NCI-H82 treated with DMSO at 0.1 percent for 48 hours (cell line): ENCODE data around the gene KRTAP12-2.

Source experiments
- DNase-seq: peaks from one replicate; lab custom pipeline; 2025; ENCODE audit not compliant: unreplicated experiment; lab: John Stamatoyannopoulos, UW

KRTAP12-2 gene, protein sequence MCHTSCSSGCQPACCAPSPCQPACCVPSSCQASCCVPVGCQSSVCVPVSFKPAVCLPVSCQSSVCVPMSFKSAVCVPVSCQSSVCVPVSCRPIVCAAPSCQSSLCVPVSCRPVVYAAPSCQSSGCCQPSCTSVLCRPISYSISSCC

DNA sequence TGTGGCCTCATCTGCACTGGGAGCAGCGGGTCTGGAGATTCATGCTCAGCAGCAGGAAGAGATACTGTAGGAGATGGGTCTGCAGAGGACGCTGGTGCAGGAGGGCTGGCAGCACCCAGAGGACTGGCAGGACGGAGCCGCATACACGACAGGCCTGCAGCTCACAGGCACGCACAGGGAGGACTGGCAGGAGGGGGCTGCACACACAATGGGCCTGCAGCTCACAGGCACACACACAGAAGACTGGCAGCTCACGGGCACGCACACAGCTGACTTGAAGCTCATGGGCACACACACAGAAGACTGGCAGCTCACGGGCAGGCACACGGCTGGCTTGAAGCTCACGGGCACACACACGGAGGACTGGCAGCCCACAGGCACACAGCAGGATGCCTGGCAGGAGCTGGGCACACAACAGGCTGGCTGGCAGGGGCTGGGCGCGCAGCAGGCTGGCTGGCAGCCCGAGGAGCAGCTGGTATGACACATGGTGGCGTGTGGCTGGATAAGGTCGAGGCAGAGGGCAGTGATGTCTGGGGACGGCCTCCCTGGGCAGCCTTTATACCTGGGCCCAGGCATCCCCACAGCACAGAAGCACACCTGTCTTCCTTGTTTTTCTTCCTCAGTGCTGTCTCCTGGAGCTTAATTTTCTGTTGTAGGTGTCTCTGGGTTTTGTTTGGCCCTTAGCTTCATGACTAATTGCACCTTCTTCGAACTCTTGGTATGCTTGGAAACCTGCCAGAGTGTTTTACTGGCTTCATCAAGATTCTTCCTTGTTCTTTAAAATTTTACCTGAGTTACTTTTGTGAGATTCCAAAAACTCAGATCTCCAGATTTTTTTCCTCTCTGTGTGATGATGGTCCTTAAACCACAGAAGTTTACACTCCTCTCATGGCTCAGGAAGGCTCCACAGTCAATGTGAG lies at the start of gene KRTAP12-2:
Gene KRTAP12-2, minus strand, starts transcription at position 527 of the 920 bp plus-strand sequence. Its CDS starts 41 bp downstream, at position 486.
- DNase-seq = no peak

DNA sequence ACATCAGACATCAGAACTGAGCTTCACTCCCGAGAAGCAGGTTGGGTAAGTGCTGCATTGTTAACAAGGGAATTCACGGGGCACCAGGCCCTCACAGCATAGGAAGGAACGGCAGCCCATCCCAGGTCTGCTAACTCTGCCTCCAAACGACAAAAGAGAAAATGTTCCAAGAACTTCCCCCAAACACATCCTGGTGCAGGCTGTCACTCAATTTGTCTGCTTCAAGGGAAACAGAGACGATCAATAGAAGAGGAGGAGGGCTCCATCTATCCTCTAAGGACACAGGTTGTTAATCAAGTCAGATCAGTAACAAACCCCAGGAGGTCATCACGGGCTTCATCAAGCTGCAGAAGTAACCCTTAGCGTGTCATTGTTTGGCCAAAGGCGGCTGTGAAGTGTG lies 48.2 kb upstream of the KRTAP12-2 start:
- no peak for DNase-seq

DNA sequence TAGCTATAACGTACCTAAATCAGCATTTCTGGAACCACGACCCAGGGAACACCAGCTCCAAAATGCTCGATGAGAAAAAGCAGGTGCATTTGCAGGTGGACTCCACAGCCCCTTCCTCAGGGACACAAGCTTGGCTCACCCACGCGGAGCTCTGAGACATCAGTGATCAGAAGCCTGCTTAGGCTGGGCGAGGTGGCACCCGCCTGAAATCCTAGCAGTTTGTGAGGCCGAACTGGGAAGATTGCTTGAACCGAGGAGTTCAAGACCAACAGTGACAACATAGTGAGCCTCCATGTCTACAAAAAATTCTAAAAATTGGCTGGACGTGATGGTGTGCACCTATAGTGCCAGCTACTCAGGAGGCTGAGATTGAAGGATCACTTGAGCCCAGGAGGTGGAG lies 47.1 kb upstream of the KRTAP12-2 start:
- DNase-seq = no peak

DNA sequence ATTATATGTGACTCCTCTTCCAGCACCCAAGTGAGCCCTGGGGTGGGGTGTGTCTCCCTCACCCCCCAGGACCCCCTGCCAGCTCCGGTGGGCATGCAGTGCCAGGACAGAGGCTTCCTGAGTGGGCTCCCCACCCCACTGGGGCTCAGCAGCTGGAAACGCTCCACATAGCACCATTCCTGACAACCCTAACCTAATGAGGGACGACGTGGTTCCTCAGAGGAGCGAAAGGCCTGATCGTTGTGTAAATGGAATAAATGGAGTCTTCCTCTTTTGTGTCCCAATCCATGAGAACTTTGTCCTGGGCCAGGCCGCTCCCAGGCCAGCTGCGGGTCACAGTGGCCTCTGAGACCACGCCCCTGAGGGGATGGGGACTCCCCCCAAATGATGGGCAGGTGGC lies 46.4 kb upstream of the KRTAP12-2 start:
- no peak for DNase-seq

DNA sequence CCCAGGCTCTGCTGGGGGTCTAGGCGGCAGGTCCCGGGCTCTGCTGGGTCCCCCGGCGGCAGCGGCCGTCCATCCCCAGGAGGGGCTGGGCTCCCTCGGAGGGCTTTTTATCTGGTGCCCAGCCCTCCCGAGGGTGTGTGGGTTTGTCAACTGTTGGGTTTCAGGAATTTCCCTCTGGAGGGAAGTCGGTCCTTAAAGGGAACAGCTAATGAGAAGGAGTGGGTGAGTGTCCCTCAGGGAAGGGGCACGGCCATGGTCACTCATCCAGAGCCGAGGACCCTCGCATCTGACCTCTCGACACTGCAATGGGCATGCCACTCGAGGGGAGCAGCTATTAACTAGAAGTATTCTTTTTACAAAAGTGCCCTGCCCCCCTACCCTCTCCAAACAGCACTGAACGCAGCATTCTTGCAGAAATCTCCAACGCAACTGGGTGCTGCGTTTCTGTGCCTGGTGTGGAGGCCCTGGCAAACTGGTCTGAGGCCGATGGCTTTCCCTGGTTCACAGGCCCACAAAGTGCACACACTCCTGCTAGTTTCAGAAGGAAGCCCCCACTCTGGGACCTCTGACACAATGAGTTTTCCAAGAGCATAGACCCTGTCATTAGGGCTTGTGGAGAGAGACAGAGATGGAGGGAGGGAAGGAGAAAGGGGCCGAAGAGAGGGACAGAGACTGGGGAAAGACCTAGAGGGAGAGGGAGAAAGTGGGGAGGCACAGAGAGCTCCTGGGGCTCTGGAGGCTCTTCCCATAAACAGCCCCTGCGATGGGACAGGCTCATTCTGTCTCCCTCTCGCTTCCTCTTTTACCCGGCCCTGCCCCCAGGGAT lies 45.7 kb upstream of the KRTAP12-2 start:
- no peak for DNase-seq

DNA sequence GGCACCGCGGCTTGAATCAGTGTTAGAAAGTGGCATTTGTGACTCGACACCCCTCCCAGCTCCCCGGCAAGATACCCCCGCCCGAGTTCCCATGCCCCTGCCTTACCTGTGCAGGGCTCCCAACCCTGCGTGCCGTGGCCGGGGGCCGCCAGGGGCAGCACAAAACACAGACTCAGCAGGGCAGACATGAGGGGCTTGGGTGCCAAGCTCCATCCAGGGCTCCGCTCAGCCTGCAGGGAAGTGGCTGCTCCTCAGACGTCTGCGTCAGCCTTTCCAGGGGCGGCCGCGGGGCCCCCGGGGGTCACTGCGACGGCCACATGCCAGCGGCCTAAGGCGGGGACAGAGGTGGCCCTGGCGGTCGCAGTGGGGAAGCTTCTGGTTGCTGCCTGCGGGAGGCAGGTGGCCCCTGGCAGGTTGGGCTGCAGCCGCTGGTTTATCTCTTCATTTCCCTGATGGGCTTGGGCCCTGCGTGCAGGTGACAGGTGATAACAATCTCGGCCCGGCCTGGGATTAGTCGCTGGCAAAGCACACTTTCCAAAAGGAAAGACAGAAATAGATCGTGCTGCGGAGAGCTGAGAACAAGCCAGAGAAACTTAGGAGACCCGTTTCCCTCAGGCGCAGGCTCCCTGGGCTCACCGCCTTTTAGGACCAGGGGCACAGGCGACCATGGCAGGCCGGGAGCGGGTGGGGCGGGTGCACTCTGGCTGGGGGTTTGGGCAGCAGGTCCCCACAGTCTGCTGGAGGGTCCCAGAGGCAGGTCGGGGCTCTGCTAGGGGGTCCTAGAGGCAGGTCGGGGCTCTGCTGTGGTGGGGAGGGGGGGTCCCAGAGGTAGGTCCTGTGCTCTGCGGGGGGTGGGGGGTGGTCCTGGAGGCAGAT lies 44.8 kb upstream of the KRTAP12-2 start, which contains the start of gene TSPEAR:
Gene TSPEAR, minus strand, starts transcription at position 246 of the 876 bp plus-strand sequence. Its CDS starts 58 bp downstream, at position 188.
- DNase-seq = no peak

DNA sequence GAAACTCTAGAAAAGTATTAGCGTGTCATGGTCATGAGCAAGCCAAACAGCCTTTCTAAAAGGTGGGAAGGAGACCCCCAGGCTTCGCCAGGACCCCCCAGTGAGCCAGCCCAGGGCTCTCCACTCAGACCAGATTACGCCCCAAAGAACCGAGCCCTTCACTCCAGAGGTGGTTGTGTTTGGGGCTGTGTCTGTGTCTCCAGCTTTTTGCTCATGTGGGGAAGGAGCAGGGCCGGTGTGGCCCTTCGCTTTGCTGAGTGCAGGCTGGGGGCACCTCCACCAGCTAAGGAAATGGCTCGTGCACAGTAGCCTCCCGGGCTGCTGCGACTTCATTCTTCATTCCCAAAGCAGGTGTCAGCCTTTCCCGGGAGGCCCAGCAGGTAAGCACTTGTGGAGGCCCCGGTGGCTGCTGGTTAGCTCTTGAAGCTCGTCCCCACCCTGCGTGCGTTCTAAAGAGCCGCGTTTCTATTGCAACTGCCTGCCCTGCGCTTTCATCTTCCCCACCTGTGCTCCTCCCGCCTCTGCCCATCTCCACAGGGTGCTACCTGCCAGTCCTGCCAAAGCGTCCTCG lies 44.1 kb upstream of the KRTAP12-2 start:
- DNase-seq = no peak

DNA sequence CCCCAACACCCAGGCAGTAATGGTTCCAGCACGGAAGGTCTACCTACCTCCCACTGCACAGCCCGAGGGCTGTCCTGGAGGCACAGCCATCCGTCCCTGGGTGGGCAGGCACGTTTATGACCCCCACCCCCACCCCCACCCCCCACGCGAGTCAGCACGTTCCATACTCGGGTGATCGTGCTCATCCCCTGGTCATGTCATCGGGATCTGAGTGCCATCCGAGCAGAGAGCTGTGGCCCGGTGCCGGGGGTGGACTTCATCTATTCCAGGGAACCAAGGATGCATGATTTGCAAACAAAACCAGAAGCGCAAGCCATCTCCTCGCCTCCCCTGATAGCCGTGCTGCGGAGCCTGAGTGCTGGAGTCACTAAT lies 43.6 kb upstream of the KRTAP12-2 start:
- DNase-seq = no peak

DNA sequence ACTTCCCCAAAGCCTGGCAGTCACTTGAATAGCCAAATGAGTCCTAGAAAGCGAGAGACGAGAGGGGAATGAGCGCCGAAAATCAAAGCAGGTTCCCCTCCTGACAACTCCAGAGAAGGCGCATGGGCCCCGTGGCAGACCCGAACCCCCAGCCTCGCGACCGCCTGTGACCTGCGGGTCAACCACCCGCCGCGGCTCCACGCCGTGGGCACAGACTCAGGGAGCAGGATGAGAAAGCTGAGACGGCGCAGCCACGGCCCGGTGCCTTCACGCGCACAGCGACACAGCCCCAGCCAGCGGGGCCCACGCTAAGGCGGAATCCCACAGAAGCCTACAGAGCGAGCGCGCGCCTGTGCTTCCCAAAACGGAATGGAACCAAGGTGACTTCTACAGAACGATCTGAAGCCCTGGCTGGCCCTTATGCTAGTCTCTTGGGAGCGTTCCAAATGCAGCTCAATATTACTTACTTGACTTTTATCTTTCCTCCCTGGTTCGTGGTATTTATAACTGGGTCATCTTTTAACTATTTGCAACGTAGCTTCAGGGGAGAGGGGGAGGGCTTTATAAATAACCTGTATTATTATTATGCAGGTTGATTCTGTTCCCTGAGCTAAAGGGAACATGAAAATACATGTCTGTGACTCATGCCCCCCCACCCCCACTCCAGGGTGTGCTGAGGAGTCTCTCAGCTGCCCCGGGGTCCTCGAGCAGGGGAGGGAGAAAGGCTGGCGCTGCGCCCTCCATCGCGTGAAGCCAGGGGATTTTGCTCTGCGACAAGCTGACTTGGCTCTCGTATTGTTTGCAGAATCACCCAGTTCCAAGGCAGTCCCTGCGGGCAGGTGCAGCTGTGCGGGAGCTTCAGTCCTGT lies 42.9 kb upstream of the KRTAP12-2 start:
- no peak for DNase-seq

DNA sequence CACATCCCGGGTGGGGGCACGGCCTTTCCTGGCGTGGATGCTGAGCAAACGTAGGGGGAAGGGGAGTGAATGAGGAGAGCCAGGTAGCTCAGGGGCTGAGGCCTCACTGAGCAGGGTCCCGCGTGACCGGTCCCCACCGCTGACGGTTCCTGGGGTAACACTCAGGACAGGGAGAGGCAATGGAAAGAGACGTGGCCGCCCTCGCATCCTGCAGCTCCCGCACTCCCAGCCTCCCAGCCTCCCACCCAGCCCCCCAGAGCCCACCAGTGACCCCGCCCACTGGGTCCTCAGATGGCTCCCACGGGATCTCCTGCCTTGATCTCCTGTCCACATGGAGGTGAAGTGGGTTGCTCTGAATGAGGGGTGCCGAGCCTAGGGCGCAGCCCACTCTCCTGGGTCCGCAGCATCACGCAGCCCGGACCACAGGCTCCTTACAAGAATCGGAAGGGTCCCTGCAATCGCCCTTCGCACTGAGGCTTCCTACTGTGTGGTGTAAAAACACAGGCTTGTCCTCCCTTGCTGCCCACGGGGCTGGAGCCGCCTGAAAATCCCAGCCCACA lies 42.2 kb upstream of the KRTAP12-2 start:
- DNase-seq = no peak

DNA sequence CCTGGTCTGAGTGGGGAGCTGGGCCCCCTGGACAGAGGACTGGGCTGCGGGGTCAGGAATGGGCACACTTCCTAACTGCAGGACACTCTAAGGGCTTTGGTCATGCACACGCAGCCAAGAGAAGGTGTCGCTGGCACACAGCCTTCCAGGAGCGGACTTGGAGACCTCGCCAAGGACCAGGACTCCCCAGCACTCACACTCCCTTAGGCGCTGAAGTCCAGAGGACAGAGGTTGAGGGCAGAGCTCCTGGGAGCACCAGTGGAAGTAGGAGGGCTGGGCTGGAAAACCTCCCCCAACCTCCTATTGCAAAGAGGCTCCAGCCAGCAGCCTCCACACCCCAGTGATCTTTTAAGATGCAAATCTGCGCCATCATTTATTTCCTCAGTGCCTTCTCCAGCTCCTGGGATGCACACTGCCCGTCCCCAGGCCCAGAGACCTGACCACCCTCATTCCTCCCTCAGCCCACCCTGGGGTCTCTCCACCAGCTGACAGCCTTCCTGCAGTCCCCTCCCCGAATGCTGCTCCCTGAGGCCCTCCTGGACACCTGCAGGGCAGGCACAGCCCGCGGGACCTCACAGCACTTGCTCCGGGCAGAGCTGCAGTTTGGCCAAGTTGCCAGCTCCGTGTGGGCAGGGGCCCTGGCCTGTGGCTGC lies 41.6 kb upstream of the KRTAP12-2 start:
- DNase-seq = no peak

DNA sequence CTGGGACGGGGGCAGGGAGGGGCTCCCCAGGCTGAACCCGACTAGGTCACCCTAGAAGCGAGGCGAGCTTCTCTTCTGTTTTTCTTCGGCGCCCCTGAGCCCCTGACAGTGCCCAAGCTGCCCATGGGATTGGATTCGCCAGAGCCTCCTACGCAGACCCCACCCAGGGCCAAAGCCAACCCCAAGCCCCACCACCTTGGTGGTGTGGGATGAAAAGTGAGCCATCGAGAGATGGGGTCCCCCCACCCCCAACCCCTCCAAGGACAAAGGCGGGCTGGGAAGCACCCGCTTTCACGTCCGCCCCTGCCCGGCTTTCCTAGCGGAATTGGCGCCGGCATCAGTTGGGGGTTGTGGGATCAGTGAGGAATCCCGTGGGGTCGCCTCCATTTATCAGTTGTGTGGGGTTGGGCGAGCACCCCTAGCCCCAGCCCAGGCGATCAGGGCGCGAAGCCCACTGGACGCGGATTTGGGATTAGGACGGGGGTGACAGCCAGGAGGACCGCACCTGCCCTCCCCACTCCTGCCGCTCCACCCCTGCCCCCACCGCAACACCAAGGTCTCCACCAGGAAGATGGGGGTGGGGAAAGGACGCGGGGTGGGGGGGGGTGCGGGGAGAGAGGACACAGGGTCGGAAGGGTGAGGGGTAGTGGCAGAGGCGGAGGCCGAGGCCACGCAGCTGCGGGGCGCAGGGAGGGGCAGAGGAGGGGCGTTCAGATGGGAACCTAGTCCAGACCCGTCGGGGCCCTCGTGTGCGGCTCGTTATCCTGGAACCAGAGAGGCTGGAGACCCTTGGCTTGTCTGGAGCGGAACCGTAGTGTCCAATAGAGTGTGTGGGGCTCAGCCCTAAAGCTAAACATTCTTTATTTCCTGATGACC lies 40.2 kb upstream of the KRTAP12-2 start:
- no peak for DNase-seq

DNA sequence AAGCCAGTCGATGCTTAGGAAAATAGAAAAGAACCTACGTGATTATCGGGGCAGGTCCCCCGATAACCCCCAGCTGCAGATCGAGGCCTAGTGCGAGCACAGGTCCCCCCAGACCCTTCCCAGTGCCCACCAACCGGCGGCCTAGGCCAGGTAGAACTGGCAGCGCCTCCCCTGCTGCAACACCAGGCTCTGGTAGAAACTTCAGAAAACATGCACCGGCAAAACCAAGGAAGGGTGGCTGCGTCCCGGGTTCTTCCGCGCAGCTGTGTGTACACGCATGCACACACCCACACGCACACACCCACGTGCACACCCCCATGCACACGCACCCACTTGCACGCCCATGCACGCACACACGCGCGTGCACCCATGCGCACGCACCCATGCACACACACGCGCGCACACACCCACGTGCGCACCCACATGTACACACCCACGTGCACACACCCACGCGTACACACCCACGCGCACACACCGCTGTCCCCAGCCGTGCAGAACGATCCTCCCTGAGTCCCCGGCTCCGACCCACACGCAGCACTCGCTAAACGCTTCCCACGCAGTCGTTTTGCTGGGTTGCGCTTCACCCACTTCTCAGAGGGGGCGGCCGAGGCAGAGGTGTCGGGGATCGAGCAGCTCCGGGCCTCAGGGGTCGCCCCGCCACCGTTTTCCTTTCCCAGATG lies 39.4 kb upstream of the KRTAP12-2 start:
- DNase-seq = no peak

DNA sequence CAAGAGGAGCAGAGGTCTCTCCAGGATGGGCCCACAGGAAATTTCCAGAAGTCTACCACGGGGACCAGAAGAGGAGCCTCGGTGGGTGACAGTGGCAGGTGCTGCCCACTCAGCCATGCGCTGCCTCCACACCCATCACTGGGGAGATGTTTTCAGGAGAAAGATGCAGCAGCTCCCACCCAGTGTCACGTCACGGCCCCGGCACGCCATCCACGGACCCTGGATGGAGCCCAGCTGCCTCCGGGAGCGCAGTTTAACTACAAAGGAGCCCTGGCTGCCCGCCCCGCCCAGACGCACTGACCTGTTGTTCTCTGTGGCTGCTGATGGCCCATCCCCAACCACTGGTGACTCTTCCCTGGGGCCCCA lies 37.9 kb upstream of the KRTAP12-2 start:
- DNase-seq = no peak

DNA sequence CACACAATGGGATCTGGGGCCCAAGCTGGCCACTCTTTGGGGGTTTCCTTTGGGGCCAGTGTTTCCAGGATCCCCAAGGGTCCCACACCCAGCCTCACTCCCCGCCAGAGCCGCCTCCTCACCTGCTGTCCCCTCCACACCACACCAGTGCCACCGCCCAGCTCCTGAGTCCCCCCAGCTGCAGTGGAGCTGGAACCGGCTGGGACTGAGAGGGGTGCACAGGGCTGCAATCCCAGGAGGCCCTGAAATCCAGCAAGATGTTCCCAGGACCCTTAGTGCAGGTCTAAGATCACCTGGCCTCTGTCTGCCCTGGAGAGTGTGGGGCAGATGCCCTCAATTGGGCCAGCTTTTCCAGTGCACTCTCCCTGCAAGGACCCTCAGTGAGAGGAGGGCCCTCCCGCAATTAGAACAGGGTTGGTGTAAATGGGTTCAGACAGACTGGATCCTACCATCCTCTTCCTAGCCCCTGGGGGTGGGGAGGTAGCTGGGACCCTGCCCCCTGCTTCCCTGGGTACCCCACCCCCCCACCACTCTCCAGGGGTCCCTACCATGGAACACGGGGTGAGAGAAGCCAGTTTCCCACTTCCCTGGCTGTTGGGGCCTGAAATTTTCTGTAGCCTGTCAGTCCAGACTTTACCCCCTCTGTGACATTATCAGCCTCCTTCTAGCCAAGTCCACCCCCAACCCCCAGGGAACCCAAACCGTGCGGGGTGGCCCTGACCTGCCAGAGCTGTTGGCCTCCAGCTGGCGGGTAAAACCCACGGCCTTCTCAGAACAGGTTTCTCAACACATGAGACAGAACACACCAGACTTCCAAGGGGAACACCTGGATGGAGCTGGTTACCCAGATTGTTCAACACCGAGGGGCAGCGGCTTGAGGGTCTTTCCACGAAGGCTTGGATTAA lies 37.3 kb upstream of the KRTAP12-2 start:
- DNase-seq = no peak
